HEK293T (cell line): ENCODE measurements around the gene SLC25A26.

ENCODE experiments used
- ELF4 ChIP-seq: fragments of 450-650 bp; IDR thresholded peaks from 2 replicates; pipeline ENCODE4 v1.6.1; 2017; ENCODE audit warnings: antibody characterized with exemption
- HDGF ChIP-seq: fragments of 450-650 bp; IDR thresholded peaks from 2 replicates; pipeline ENCODE4 v1.6.1; 2017; ENCODE audit warnings: antibody characterized with exemption, borderline replicate concordance
- TARDBP ChIP-seq: fragments of 450-650 bp; IDR thresholded peaks from 2 replicates; pipeline ENCODE4 v1.6.1; 2016

- TF ChIP-seq ELF4 (no peak), HDGF (no peak), TARDBP (no peak)
Observed at GRCh38 chr3:66208189-66208588, 12.6 kb upstream of the SLC25A26 start.
